Retinal pigment epithelial cell (primary cell): ENCODE data around the gene CACNA2D3.

Experiments used
- DNase-seq: peaks from one replicate; pipeline ENCODE4 v3.0.0-alpha.2; 2010; ENCODE audit warnings: low read depth
- H3K4me3 ChIP-seq: 2 replicates; pipeline ENCODE4 v1.5.1; 2011; ENCODE audit warnings: mild to moderate bottlenecking, low read length, control low read depth, moderate library complexity
- CTCF ChIP-seq: conservative IDR thresholded peaks from 2 replicates; pipeline ENCODE4 v1.5.1; 2011; ENCODE audit warnings: low read depth, low read length, control low read depth, inconsistent platforms

The CACNA2D3 gene

GRCh38 chr3:54641226-54642014 is 519.1 kb downstream of the CACNA2D3 start:
- DNase-seq = no peak
- no peak overlapping the region for H3K4me3 ChIP-seq
- no peak for TF ChIP-seq CTCF

- TF ChIP-seq CTCF = no peak
- no peak overlapping the region for H3K4me3 ChIP-seq
- no peak for DNase-seq
These were observed 519.8 kb downstream of the CACNA2D3 start for GRCh38 chr3:54642147-54642546.

GRCh38 chr3:54647721-54648120 is 525.4 kb downstream of the CACNA2D3 start:
- no peak overlapping the region for H3K4me3 ChIP-seq
- no peak for DNase-seq
- TF ChIP-seq CTCF = no peak

- TF ChIP-seq CTCF = no peak
- no peak for DNase-seq
- H3K4me3 ChIP-seq = no peak overlapping the region
These were observed 527.2 kb downstream of the CACNA2D3 start for GRCh38 chr3:54649551-54649950.

GRCh38 chr3:54653456-54654195 is 531.3 kb downstream of the CACNA2D3 start:
- no peak overlapping the region for H3K4me3 ChIP-seq
- no peak for TF ChIP-seq CTCF
- DNase-seq = no peak

- H3K4me3 ChIP-seq = no peak overlapping the region
- DNase-seq = no peak
- TF ChIP-seq CTCF = no peak
These were observed 532.4 kb downstream of the CACNA2D3 start for GRCh38 chr3:54654776-54655175.

GRCh38 chr3:54659347-54659746 is 537.0 kb downstream of the CACNA2D3 start:
- no peak overlapping the region for H3K4me3 ChIP-seq
- DNase-seq = no peak
- no peak for TF ChIP-seq CTCF
